ENCODE results near the gene FRMD4A. TPM values are rescaled to one million over a fixed set of nuclear protein-coding genes. Genes with fewer than 3 reads are reported as not detected.

FRMD4A gene
- total RNA-seq, 1 experiment from 2014 or later, result 7.1 TPM

- no peak for ATAC-seq
- H3K36me3 ChIP-seq (ENCODE audit: low read depth, low read length), result no peaks in the 10 kb centered on the region
- no peaks in the 10 kb centered on the region for H3K9me2 ChIP-seq (replicated peaks; ENCODE audit: low read length)
- H3K4me1 ChIP-seq (ENCODE audit: insufficient read depth, low read length), result no peaks in the 10 kb centered on the region
- H3K79me2 ChIP-seq (ENCODE audit: low read length), result no peaks in the 10 kb centered on the region
- no peaks in the 10 kb centered on the region for H3F3A ChIP-seq (ENCODE audit: low read length, unreplicated experiment)
- BruUV-seq (replicated peaks), result no TSS peak
- DNase-seq, result no peak
- H4K20me1 ChIP-seq (ENCODE audit: low read length), result no peaks in the 10 kb centered on the region
- H3K27ac ChIP-seq (ENCODE audit: low read length), result no peak overlapping the region
- H2AFZ ChIP-seq (ENCODE audit: low read length), result no peak overlapping the region
- intact Hi-C loops (cut with micrococcal nuclease), result no loop called here
- H3K4me2 ChIP-seq (ENCODE audit: low read length), result no peak overlapping the region
- ChIA-PET CTCF (no interaction called here), POLR2A (ENCODE audit: unreplicated experiment) (no interaction called here)
- TF ChIP-seq EZH2phosphoT487 (IDR thresholded peaks at IDR 0.05; ENCODE audit: borderline replicate concordance, low read length) (no peak), EZH2 (IDR thresholded peaks at IDR 0.05; ENCODE audit: low read length, unreplicated experiment) (no peak)
- TF ChIP-seq, protein P1, sequence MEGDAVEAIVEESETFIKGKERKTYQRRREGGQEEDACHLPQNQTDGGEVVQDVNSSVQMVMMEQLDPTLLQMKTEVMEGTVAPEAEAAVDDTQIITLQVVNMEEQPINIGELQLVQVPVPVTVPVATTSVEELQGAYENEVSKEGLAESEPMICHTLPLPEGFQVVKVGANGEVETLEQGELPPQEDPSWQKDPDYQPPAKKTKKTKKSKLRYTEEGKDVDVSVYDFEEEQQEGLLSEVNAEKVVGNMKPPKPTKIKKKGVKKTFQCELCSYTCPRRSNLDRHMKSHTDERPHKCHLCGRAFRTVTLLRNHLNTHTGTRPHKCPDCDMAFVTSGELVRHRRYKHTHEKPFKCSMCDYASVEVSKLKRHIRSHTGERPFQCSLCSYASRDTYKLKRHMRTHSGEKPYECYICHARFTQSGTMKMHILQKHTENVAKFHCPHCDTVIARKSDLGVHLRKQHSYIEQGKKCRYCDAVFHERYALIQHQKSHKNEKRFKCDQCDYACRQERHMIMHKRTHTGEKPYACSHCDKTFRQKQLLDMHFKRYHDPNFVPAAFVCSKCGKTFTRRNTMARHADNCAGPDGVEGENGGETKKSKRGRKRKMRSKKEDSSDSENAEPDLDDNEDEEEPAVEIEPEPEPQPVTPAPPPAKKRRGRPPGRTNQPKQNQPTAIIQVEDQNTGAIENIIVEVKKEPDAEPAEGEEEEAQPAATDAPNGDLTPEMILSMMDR (conservative IDR thresholded peaks at IDR 0.05; ENCODE audit: low read depth, low read length), result no peak
- no peak overlapping the region for H3K9ac ChIP-seq (ENCODE audit: low read length)
- no peaks in the 10 kb centered on the region for H3K27me3 ChIP-seq (ENCODE audit: low read length)
- H3K4me3 ChIP-seq (ENCODE audit: low read length), result no peak overlapping the region
- H3K9me3 ChIP-seq (ENCODE audit: low read length), result no peaks in the 10 kb centered on the region
These were observed 418.8 kb downstream of the FRMD4A start for GRCh38 chr10:13911821-13912520.

DNA sequence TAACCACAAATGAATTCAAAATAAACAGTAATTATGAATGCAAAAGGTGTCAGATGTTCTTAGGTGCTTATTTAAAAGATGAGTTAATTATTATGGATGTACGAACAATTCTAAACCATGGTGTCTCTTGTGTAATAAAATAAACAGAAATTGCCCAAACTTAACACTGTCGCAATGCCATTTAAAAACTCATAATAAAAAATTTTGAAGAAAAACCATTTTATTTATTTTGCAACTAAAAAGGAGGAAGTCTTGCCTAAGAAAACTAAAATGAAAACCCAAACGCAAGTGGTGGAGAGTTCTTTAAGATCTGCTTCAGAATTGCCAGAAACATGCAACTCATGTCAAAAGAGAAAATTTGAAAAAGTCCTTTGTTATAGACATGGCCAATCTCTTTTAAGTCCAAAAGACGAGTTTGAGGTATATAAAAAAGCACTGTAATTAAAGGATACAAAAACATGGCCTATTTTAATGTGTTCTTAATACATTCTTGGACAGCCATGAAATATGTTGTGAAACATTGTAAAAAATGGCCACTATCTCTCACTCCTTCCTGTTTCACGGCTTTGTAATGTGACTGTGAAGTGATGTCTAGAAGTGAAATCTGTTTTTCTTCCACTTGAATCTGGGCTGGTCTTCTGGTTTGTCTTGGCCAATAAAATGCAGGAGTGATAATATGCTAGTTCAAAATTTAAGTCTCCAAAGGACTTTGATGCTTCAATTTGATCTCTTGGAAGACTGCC is 421.0 kb downstream of the FRMD4A start:
- POLR2A ChIA-PET (ENCODE audit: unreplicated experiment), result no interaction called here

More for the DNA sequence above, 421.0 kb downstream of the FRMD4A start:
- no peak for TF ChIP-seq EZH2phosphoT487 (IDR thresholded peaks at IDR 0.05; ENCODE audit: borderline replicate concordance, low read length)
- no peak for TF ChIP-seq EZH2 (IDR thresholded peaks at IDR 0.05; ENCODE audit: low read length, unreplicated experiment)
- TF ChIP-seq, protein P1 (conservative IDR thresholded peaks at IDR 0.05; ENCODE audit: low read depth, low read length), result no peak
- Histone ChIP-seq H3K4me1 (ENCODE audit: insufficient read depth, low read length) (no peaks in the 10 kb centered on the region), H3K4me2 (ENCODE audit: low read length) (no peak overlapping the region), H3K9me3 (ENCODE audit: low read length) (no peaks in the 10 kb centered on the region), H2AFZ (ENCODE audit: low read length) (no peak overlapping the region), H3K27ac (ENCODE audit: low read length) (no peak overlapping the region), H3K79me2 (ENCODE audit: low read length) (no peaks in the 10 kb centered on the region), H3F3A (ENCODE audit: low read length, unreplicated experiment) (no peaks in the 10 kb centered on the region), H3K9me2 (replicated peaks; ENCODE audit: low read length) (no peaks in the 10 kb centered on the region), H3K36me3 (ENCODE audit: low read depth, low read length) (no peaks in the 10 kb centered on the region), H3K9ac (ENCODE audit: low read length) (no peak overlapping the region), H4K20me1 (ENCODE audit: low read length) (no peaks in the 10 kb centered on the region), H3K27me3 (ENCODE audit: low read length) (no peaks in the 10 kb centered on the region), H3K4me3 (ENCODE audit: low read length) (no peak overlapping the region)
- no peak for DNase-seq
- BruUV-seq (replicated peaks), result no TSS peak
- ATAC-seq, result no peak
- CTCF ChIA-PET, result no interaction called here
- intact Hi-C loops (cut with micrococcal nuclease), result no loop called here
